HepG2 (cell line): Measurements from ENCODE around the gene PID1. TPM values are rescaled to one million over a fixed set of nuclear protein-coding genes. Genes with fewer than 3 reads are reported as not detected.

Experiments
- HNF4G ChIP-seq, 2 experiments: sonication (generic) in 1 of 2; formaldehyde crosslinking in 1 of 2; IDR thresholded peaks; 2 replicates each; pipeline versions ENCODE4 v1.4.0 to v1.6.1; 2011 to 2020; ENCODE audit warnings: borderline replicate concordance in 2 of 2, low read depth in 2 of 2, mild to moderate bottlenecking in 2 of 2, low read length in 1 of 2, missing genetic modification reagents in 1 of 2, moderate library complexity in 1 of 2
- MAFG ChIP-seq: sonication (generic); formaldehyde crosslinking; IDR thresholded peaks from 2 replicates; pipeline ENCODE4 v1.5.1; 2020; ENCODE audit warnings: mild to moderate bottlenecking, missing genetic modification reagents
- MIER3 ChIP-seq: IDR thresholded peaks from 2 replicates; pipeline ENCODE4 v1.6.1; 2016; ENCODE audit warnings: missing compliant biosample characterization, borderline replicate concordance
- NCOA5 ChIP-seq: sonication (generic); formaldehyde crosslinking; IDR thresholded peaks from 2 replicates; pipeline ENCODE4 v1.4.0; 2020; ENCODE audit warnings: missing genetic modification reagents
- polyA plus RNA-seq, 8 experiments: library from polyadenylated mRNA; depleted of rRNA in 3 of 8; stranded (reverse) in 7 of 8; unstranded in 1 of 8; fragments of >200 nt; fragmentation: Illumina TruSeq in 4 of 8; extraction: Trizol in 4 of 8; gene quantifications; 2 replicates each; pipeline versions ENCODE4 v1.2.1 to v1.2.3, GENCODE V29; 2011 to 2016; ENCODE audit warnings: low read depth in 4 of 8, missing spikeins in 1 of 8, mixed read lengths in 1 of 8; ENCODE audit not compliant: insufficient read depth in 1 of 8
- total RNA-seq, 5 experiments: library from RNA; depleted of rRNA; stranded (reverse); fragments of >200 nt; fragmentation: Illumina TruSeq; extraction: Trizol; gene quantifications; 2 replicates each; pipeline ENCODE4 v1.2.3, GENCODE V29; 2016; ENCODE audit warnings: low read depth in 1 of 5
- TF ChIP-seq, protein P1 (sequence below): sonication (generic); formaldehyde crosslinking; IDR thresholded peaks from 2 replicates; pipeline ENCODE4 v1.5.0; 2020; ENCODE audit warnings: mild to moderate bottlenecking, missing genetic modification reagents, borderline replicate concordance
- TF ChIP-seq, protein P2 (sequence below): sonication (generic); formaldehyde crosslinking; IDR thresholded peaks from 2 replicates; pipeline ENCODE4 v1.4.0; 2020; ENCODE audit warnings: missing genetic modification reagents, borderline replicate concordance

PID1 gene
- total and polyA plus RNA-seq, 2 of the 13 experiments (the other 11 are each of a cell fraction or from before 2014, with no cell fraction given), result 0.15 to 0.18 TPM

- TF ChIP-seq, protein P1, sequence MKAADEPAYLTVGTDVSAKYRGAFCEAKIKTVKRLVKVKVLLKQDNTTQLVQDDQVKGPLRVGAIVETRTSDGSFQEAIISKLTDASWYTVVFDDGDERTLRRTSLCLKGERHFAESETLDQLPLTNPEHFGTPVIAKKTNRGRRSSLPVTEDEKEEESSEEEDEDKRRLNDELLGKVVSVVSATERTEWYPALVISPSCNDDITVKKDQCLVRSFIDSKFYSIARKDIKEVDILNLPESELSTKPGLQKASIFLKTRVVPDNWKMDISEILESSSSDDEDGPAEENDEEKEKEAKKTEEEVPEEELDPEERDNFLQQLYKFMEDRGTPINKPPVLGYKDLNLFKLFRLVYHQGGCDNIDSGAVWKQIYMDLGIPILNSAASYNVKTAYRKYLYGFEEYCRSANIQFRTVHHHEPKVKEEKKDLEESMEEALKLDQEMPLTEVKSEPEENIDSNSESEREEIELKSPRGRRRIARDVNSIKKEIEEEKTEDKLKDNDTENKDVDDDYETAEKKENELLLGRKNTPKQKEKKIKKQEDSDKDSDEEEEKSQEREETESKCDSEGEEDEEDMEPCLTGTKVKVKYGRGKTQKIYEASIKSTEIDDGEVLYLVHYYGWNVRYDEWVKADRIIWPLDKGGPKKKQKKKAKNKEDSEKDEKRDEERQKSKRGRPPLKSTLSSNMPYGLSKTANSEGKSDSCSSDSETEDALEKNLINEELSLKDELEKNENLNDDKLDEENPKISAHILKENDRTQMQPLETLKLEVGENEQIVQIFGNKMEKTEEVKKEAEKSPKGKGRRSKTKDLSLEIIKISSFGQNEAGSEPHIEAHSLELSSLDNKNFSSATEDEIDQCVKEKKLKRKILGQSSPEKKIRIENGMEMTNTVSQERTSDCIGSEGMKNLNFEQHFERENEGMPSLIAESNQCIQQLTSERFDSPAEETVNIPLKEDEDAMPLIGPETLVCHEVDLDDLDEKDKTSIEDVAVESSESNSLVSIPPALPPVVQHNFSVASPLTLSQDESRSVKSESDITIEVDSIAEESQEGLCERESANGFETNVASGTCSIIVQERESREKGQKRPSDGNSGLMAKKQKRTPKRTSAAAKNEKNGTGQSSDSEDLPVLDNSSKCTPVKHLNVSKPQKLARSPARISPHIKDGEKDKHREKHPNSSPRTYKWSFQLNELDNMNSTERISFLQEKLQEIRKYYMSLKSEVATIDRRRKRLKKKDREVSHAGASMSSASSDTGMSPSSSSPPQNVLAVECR (CRISPR knock-in tag), result no peak
- TF ChIP-seq MIER3 (CRISPR knock-in tag), result no peak
- TF ChIP-seq NCOA5, result no peak
- no peak for TF ChIP-seq MAFG
- no peak for TF ChIP-seq HNF4G (IDR thresholded peaks at IDR 0.05; ENCODE audit: borderline replicate concordance, low read depth, low read length)
- no peak for TF ChIP-seq HNF4G (CRISPR knock-in tag; IDR thresholded peaks at IDR 0.05; ENCODE audit: borderline replicate concordance, low read depth)
- TF ChIP-seq, protein P2, sequence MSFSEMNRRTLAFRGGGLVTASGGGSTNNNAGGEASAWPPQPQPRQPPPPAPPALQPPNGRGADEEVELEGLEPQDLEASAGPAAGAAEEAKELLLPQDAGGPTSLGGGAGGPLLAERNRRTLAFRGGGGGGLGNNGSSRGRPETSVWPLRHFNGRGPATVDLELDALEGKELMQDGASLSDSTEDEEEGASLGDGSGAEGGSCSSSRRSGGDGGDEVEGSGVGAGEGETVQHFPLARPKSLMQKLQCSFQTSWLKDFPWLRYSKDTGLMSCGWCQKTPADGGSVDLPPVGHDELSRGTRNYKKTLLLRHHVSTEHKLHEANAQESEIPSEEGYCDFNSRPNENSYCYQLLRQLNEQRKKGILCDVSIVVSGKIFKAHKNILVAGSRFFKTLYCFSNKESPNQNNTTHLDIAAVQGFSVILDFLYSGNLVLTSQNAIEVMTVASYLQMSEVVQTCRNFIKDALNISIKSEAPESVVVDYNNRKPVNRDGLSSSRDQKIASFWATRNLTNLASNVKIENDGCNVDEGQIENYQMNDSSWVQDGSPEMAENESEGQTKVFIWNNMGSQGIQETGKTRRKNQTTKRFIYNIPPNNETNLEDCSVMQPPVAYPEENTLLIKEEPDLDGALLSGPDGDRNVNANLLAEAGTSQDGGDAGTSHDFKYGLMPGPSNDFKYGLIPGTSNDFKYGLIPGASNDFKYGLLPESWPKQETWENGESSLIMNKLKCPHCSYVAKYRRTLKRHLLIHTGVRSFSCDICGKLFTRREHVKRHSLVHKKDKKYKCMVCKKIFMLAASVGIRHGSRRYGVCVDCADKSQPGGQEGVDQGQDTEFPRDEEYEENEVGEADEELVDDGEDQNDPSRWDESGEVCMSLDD (CRISPR knock-in tag), result no peak
Measured at GRCh38 chr2:229107601-229108000, 163.5 kb downstream of the PID1 start (continued).
